ENCODE measurements around the gene CLDN14.

- no peak for TF ChIP-seq EZH2phosphoT487 (IDR thresholded peaks at IDR 0.05; ENCODE audit: borderline replicate concordance, low read depth, low read length)
- no peak for TF ChIP-seq CTCF (conservative IDR thresholded peaks at IDR 0.05; ENCODE audit: low read length)
Observed at GRCh38 chr21:36477001-36477400, 2.9 kb downstream of the CLDN14 start.
